Endothelial cell of umbilical vein (primary cell): ENCODE results near the gene SNAPC4. TPM values are rescaled to one million over a fixed set of nuclear protein-coding genes. Genes with fewer than 3 reads are reported as not detected.

Experiments used
- BruUV-seq: library from RNA; stranded (reverse); fragments of 400-500 nt; replicated peaks from 2 replicates; lab custom pipeline; 2021; lab: Mats Ljungman, UMichigan
- CTCF ChIA-PET: fragments of 300-600, 350-600 bp; sonication (Branson Sonifier 250); formaldehyde crosslinking; loops from one replicate; lab custom pipeline; 2021; ENCODE audit warnings: antibody characterized with exemption, inconsistent platforms; lab: Charles Lee
- POLR2A ChIA-PET: fragments of 300-600, 350-600 bp; sonication (Branson Sonifier 250); formaldehyde crosslinking; loops from one replicate; lab custom pipeline; 2021; ENCODE audit warnings: antibody characterized with exemption, inconsistent platforms; lab: Charles Lee
- DNase-seq: peaks from one replicate; pipeline ENCODE4 v3.0.0-alpha.2; 2011; ENCODE audit warnings: low read depth, low spot score
- FAIRE-seq: peaks from 2 replicates; lab custom pipeline; 2011; peaks lifted over from hg19 to GRCh38; lab: Jason Lieb, UNC
- H2AFZ ChIP-seq: 2 replicates; pipeline ENCODE4 v1.6.0; 2012; ENCODE audit warnings: low read depth, low read length, control low read depth, inconsistent platforms
- H3K27ac ChIP-seq: 2 replicates; pipeline ENCODE4 v1.5.1; 2011; ENCODE audit warnings: low read depth, mild to moderate bottlenecking, control low read depth, low read length, moderate library complexity; ENCODE audit not compliant: insufficient read depth
- H3K27me3 ChIP-seq, 2 experiments: 2 replicates each; pipeline versions ENCODE4 v1.6.0 to v1.6.1; 2011; ENCODE audit warnings: low read length in 2 of 2, mixed read lengths in 1 of 2; ENCODE audit not compliant: control insufficient read depth in 2 of 2, insufficient read depth in 2 of 2
- H3K36me3 ChIP-seq, 2 experiments: 2 replicates in 1 of 2; 3 replicates in 1 of 2; pipeline ENCODE4 v1.5.1; 2011; ENCODE audit warnings: low read length in 2 of 2, mild to moderate bottlenecking in 1 of 2, moderate library complexity in 1 of 2; ENCODE audit not compliant: control insufficient read depth in 2 of 2, insufficient read depth in 2 of 2; ENCODE audit errors: extremely low read depth in 1 of 2
- H3K4me1 ChIP-seq: 3 replicates; pipeline ENCODE4 v1.5.1; 2011; ENCODE audit warnings: mild to moderate bottlenecking, low read length; ENCODE audit not compliant: control insufficient read depth, insufficient read depth; ENCODE audit errors: extremely low read depth
- H3K4me2 ChIP-seq: 2 replicates; pipeline ENCODE4 v1.6.1; 2011; ENCODE audit warnings: low read length, control low read depth, mixed read lengths; ENCODE audit not compliant: insufficient read depth
- H3K4me3 ChIP-seq, 3 experiments: fragments of 200-600 bp in 1 of 3; sonication (generic), shearing (Covaris generic) in 1 of 3; replicated peaks in 1 of 3; 2 replicates each; pipeline ENCODE4 v1.5.1; 2011 to 2016; ENCODE audit warnings: control low read depth in 3 of 3, low read length in 3 of 3, mild to moderate bottlenecking in 2 of 3, inconsistent platforms in 1 of 3, low read depth in 1 of 3, moderate library complexity in 1 of 3; ENCODE audit not compliant: insufficient read depth in 1 of 3
- H3K79me2 ChIP-seq: 2 replicates; pipeline ENCODE4 v1.6.0; 2012; ENCODE audit warnings: low read length, inconsistent platforms; ENCODE audit not compliant: control insufficient read depth, insufficient read depth
- H3K9ac ChIP-seq: replicated peaks from 2 replicates; pipeline ENCODE3; 2011; ENCODE audit warnings: low read length, control low read depth; ENCODE audit not compliant: insufficient read depth; ENCODE audit errors: extremely low read depth
- H3K9me1 ChIP-seq: replicated peaks from 3 replicates; pipeline ENCODE4 v1.6.0; 2011; ENCODE audit warnings: mild to moderate bottlenecking, low read length; ENCODE audit not compliant: control insufficient read depth, insufficient read depth; ENCODE audit errors: extremely low read depth
- H3K9me3 ChIP-seq: replicated peaks from 2 replicates; pipeline ENCODE4 v1.5.1; 2012; ENCODE audit warnings: low read length, inconsistent platforms; ENCODE audit not compliant: control insufficient read depth, insufficient read depth
- H4K20me1 ChIP-seq: replicated peaks from 2 replicates; pipeline ENCODE3; 2011; ENCODE audit warnings: mild to moderate bottlenecking, low read length; ENCODE audit not compliant: control insufficient read depth, insufficient read depth; ENCODE audit errors: extremely low read depth
- CTCF ChIP-seq, 2 donors: IDR thresholded peaks; 1 replicate in 1 of 2; 2 replicates in 1 of 2; pipeline ENCODE4 v1.5.1; 2011; ENCODE audit warnings: low read length in 2 of 2, mild to moderate bottlenecking in 2 of 2, moderate library complexity in 2 of 2, control low read depth in 1 of 2, inconsistent platforms in 1 of 2, low read depth in 1 of 2; ENCODE audit not compliant: insufficient read depth in 1 of 2; ENCODE audit errors: extremely low read depth in 1 of 2
- EZH2 ChIP-seq: IDR thresholded peaks from 2 replicates; pipeline ENCODE4 v1.6.1; 2012; ENCODE audit warnings: borderline replicate concordance, low read depth, mild to moderate bottlenecking, moderate library complexity, low read length, inconsistent platforms; ENCODE audit not compliant: severe bottlenecking
- FOS ChIP-seq: IDR thresholded peaks from 2 replicates; pipeline ENCODE4 v1.6.1; 2011; ENCODE audit warnings: mild to moderate bottlenecking, low read length, moderate library complexity, borderline replicate concordance; ENCODE audit not compliant: insufficient read depth
- GATA2 ChIP-seq: IDR thresholded peaks from 2 replicates; pipeline ENCODE4 v1.7.0; 2011; ENCODE audit warnings: low read depth, mild to moderate bottlenecking, moderate library complexity, mixed read lengths, low read length; ENCODE audit not compliant: insufficient read length, insufficient read depth
- JUN ChIP-seq: IDR thresholded peaks from 2 replicates; pipeline ENCODE4 v1.6.1; 2011; ENCODE audit warnings: borderline replicate concordance, low read depth; ENCODE audit not compliant: insufficient read length, insufficient read depth
- MYC ChIP-seq: IDR thresholded peaks from one replicate; pipeline ENCODE4 v1.6.1; 2011; ENCODE audit warnings: mild to moderate bottlenecking, low read depth, low read length
- POLR2A ChIP-seq: IDR thresholded peaks from 2 replicates; pipeline ENCODE4 v1.6.1; 2012; ENCODE audit warnings: low read depth, mild to moderate bottlenecking, control low read depth, low read length
- POLR2AphosphoS5 ChIP-seq: IDR thresholded peaks from 2 replicates; pipeline ENCODE4 v1.6.1; 2012; ENCODE audit warnings: low read depth, mild to moderate bottlenecking, control low read depth, low read length, moderate library complexity; ENCODE audit not compliant: insufficient read depth
- dilution Hi-C: fragments of 300-500 bp; cut with MboI; formaldehyde crosslinking; loops from one replicate; pipeline ENCODE4 v1.15.0; 2019; ENCODE audit warnings: low sequenced_read_pairs; ENCODE audit not compliant: extremely low pct_ligation_motif_present
- intact Hi-C: fragments of 100-400 bp; cut with micrococcal nuclease; formaldehyde crosslinking; loops from one replicate; pipeline ENCODE4 v1.10.0; 2022
- polyA plus RNA-seq, 4 experiments: library from polyadenylated mRNA; depleted of rRNA in 3 of 4; stranded (reverse) in 3 of 4; unstranded in 1 of 4; fragments of >200 nt; gene quantifications; 2 replicates each; pipeline versions ENCODE4 v1.2.1 to v1.2.3, GENCODE V29; 2011 to 2012; ENCODE audit warnings: missing spikeins in 1 of 4
- total RNA-seq: library from RNA; stranded (reverse); gene quantifications from 2 replicates; pipeline ENCODE4 v1.2.3, GENCODE V29; 2021
- TF ChIP-seq, protein P1 (sequence below): IDR thresholded peaks from 2 replicates; pipeline ENCODE4 v1.6.1; 2011; ENCODE audit not compliant: insufficient read depth, insufficient read length

The SNAPC4 gene
- total and polyA plus RNA-seq, 2 donors (not counting 3 experiments of a cell fraction or from before 2014, with no cell fraction given) = 6.7 to 17.5 TPM

- Histone ChIP-seq H3K27me3 (no peaks in the 10 kb centered on the region), H3K9me1 (no peaks in the 10 kb centered on the region), H3K4me1 (peaks cover 12% of the 10 kb centered on the region), H3K9ac (peak overlapping the region; percentile 65), H2AFZ (peak overlapping the region; percentile 47), H4K20me1 (no peaks in the 10 kb centered on the region), H3K4me3 (peak overlapping the region; percentile 33 to 76 (median 66)), H3K4me2 (peak overlapping the region; percentile 67), H3K36me3 (peaks cover 11 to 24% of the 10 kb centered on the region in 2 experiments), H3K27ac (no peak overlapping the region), H3K79me2 (peaks cover 48% of the 10 kb centered on the region), H3K9me3 (no peaks in the 10 kb centered on the region)
- POLR2A ChIA-PET = no interaction called here
- no TSS peak for BruUV-seq
- intact Hi-C loops = loop anchor here (2.0 kb wide), 2 partner anchors 28 to 44 kb away; partner anchors contain the start of genes ENTR1, PMPCA and SEC16A
- peak; percentile 21 for FAIRE-seq
- CTCF ChIA-PET = interaction anchor here (1.4 kb wide), 1 partner anchor 126 kb away, joined by 5 read pairs; no protein-coding TSS in a partner anchor
- dilution Hi-C loops = no loop called here
- TF ChIP-seq POLR2A = no peak
- no peak for TF ChIP-seq EZH2
- TF ChIP-seq, protein P1, sequence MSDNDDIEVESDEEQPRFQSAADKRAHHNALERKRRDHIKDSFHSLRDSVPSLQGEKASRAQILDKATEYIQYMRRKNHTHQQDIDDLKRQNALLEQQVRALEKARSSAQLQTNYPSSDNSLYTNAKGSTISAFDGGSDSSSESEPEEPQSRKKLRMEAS = no peak
- TF ChIP-seq POLR2AphosphoS5 = no peak
- TF ChIP-seq JUN = no peak
- no peak for TF ChIP-seq GATA2
- no peak for TF ChIP-seq FOS
- no peak for TF ChIP-seq CTCF (IDR thresholded peaks at IDR 0.05; ENCODE audit: extremely low read depth in 1 of 2, insufficient read depth in 1 of 2, low read depth in 1 of 2, low read length in 2 of 2)
- no peak for TF ChIP-seq MYC
- DNase-seq = peak; percentile 38
These were observed 38.8 kb upstream of the SNAPC4 start for GRCh38 chr9:136438548-136439480.
